Measurements from ENCODE around the gene XAF1. TPM values are rescaled to one million over a fixed set of nuclear protein-coding genes. Genes with fewer than 3 reads are reported as not detected.
A peak's percentile ranks its signal among the peaks of the same experiment; 100 is the strongest.

Gene XAF1
- total and polyA plus RNA-seq, 9 of the 15 experiments (the other 6 are each of a cell fraction or from before 2014, with no cell fraction given): 0.07 to 0.22 (median 0.11) TPM; not detected in 4

DNA sequence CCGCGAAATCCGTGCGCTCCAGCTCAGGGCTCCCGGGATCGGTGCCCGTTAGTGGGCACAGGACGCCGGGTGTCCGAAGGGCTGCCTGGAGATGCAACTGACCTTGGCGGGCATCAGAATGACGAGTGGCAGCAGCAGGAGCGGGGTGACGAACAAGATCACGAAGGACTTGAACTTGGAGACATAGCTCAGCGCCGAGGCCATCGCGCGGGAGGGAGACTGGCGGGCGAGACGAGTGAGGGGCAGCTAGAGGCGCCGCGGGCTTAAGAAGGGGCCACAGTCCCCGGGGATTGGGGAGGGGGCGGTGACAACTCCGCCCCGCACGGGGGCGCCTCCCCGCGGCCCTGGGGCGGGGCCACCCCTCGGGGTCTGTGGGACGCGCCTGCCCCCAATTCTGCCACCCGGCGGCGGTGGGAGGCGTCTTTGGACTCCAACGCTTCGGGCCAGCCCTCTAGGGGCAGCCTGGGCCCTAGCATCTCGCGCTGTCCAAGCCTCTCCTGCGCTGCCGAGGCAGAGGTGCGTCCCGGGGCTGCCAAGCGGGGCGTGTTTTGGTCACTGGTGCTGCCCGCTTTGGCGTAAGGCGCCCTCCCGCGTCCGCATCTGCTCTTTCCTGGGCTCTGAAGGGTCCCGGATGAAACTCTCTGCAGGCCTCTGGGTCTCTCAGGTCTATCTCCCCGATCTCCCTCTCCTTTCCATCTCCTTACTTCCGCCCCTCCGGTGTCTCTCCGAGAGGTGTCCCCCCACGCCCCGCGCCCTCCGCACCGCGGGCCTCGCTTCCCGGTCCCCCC, 42.5 kb upstream of the XAF1 start, which contains the start of gene SLC13A5:
SLC13A5 (minus strand) TSS at position 240 of the 788 bp plus-strand sequence; CDS start at position 204, 36 bp downstream.
- Histone ChIP-seq H3K36me3 (ENCODE audit: control insufficient read depth, insufficient read depth, low read length) (no peaks in the 10 kb centered on the region), H3K27ac (ENCODE audit: extremely low read depth, low read depth, low read length) (no peak within 1 kb of the TSS), H3K4me1 (replicated peaks in 1 of 2; ENCODE audit: control insufficient read depth in 2 of 2, insufficient read depth in 2 of 2, low read length in 2 of 2) (peaks cover 0 to 14% of the 10 kb centered on the region in 2 experiments; a peak in 2 of 5 replicates), H3K27me3 (ENCODE audit: control insufficient read depth in 2 of 2, insufficient read depth in 2 of 2, low read length in 2 of 2) (peaks cover 0 to 17% of the 10 kb centered on the region in 2 experiments; a peak in 2 of 5 replicates), H3K9me3 (replicated peaks; ENCODE audit: control insufficient read depth, insufficient read depth, low read depth, low read length) (no peaks in the 10 kb centered on the region), H4K20me1 (replicated peaks; ENCODE audit: control insufficient read depth, insufficient read depth, low read length) (no peaks in the 10 kb centered on the region), H3K9me1 (ENCODE audit: control insufficient read depth, insufficient read depth, low read length) (no peaks in the 10 kb centered on the region), H3K4me2 (ENCODE audit: insufficient read depth, low read length) (peak within 1 kb of the TSS; percentile 37), H3K79me2 (ENCODE audit: control insufficient read depth, insufficient read depth, low read length) (no peaks in the 10 kb centered on the region), H3K4me3 (no peak within 1 kb of the TSS), H3K9ac (ENCODE audit: insufficient read depth in 1 of 2, low read depth in 2 of 2, low read length in 2 of 2) (no peak within 1 kb of the TSS; a peak in 1 of 4 replicates), H2AFZ (ENCODE audit: low read depth, low read length) (no peak within 1 kb of the TSS)
- peak; percentile 91 for ATAC-seq
- no peak for TF ChIP-seq DACH1 (IDR thresholded peaks at IDR 0.05; ENCODE audit: partially characterized antibody)
- no peak for TF ChIP-seq JUND (IDR thresholded peaks at IDR 0.05; ENCODE audit: borderline replicate concordance, low read depth, low read length)
- TF ChIP-seq JUND (tag; IDR thresholded peaks at IDR 0.05; ENCODE audit: borderline replicate concordance, low read depth, low read length): no peak
- TF ChIP-seq, protein P1, sequence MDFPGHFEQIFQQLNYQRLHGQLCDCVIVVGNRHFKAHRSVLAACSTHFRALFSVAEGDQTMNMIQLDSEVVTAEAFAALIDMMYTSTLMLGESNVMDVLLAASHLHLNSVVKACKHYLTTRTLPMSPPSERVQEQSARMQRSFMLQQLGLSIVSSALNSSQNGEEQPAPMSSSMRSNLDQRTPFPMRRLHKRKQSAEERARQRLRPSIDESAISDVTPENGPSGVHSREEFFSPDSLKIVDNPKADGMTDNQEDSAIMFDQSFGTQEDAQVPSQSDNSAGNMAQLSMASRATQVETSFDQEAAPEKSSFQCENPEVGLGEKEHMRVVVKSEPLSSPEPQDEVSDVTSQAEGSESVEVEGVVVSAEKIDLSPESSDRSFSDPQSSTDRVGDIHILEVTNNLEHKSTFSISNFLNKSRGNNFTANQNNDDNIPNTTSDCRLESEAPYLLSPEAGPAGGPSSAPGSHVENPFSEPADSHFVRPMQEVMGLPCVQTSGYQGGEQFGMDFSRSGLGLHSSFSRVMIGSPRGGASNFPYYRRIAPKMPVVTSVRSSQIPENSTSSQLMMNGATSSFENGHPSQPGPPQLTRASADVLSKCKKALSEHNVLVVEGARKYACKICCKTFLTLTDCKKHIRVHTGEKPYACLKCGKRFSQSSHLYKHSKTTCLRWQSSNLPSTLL (IDR thresholded peaks at IDR 0.05): no peak
- TF ChIP-seq ZBTB7A (IDR thresholded peaks at IDR 0.05; ENCODE audit: borderline replicate concordance, control insufficient read depth, low read depth, low read length): peak; percentile 46; the same call in 1 of the 2 replicates
- no peak for TF ChIP-seq HDAC3 (IDR thresholded peaks at IDR 0.05; ENCODE audit: borderline replicate concordance, partially characterized antibody)
- TF ChIP-seq, protein P2, sequence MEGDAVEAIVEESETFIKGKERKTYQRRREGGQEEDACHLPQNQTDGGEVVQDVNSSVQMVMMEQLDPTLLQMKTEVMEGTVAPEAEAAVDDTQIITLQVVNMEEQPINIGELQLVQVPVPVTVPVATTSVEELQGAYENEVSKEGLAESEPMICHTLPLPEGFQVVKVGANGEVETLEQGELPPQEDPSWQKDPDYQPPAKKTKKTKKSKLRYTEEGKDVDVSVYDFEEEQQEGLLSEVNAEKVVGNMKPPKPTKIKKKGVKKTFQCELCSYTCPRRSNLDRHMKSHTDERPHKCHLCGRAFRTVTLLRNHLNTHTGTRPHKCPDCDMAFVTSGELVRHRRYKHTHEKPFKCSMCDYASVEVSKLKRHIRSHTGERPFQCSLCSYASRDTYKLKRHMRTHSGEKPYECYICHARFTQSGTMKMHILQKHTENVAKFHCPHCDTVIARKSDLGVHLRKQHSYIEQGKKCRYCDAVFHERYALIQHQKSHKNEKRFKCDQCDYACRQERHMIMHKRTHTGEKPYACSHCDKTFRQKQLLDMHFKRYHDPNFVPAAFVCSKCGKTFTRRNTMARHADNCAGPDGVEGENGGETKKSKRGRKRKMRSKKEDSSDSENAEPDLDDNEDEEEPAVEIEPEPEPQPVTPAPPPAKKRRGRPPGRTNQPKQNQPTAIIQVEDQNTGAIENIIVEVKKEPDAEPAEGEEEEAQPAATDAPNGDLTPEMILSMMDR (IDR thresholded peaks at IDR 0.05 in 2 of 3, conservative IDR thresholded peaks at IDR 0.05 in 1 of 3; ENCODE audit: insufficient read depth in 2 of 3, low read depth in 1 of 3, low read length in 3 of 3): peak; percentile 17 to 90 (median 44); a peak in 4 of 6 replicates
- TF ChIP-seq, protein P3, sequence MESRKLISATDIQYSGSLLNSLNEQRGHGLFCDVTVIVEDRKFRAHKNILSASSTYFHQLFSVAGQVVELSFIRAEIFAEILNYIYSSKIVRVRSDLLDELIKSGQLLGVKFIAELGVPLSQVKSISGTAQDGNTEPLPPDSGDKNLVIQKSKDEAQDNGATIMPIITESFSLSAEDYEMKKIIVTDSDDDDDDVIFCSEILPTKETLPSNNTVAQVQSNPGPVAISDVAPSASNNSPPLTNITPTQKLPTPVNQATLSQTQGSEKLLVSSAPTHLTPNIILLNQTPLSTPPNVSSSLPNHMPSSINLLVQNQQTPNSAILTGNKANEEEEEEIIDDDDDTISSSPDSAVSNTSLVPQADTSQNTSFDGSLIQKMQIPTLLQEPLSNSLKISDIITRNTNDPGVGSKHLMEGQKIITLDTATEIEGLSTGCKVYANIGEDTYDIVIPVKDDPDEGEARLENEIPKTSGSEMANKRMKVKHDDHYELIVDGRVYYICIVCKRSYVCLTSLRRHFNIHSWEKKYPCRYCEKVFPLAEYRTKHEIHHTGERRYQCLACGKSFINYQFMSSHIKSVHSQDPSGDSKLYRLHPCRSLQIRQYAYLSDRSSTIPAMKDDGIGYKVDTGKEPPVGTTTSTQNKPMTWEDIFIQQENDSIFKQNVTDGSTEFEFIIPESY (CRISPR knock-in tag; IDR thresholded peaks at IDR 0.05): no peak
- ChIA-PET CTCF (ENCODE audit: low intra/inter-chr PET ratio) (no interaction called here), POLR2A (interaction anchor here (0.8 kb wide), 1 partner anchor 15 kb away, joined by 3 read pairs; no protein-coding TSS in a partner anchor)
- no peak for FAIRE-seq
- BruUV-seq (replicated peaks): no TSS peak
- WGBS (ENCODE audit: insufficient coverage, low coverage, missing lambda C conversion rate): 18% methylated on average over 31 of the region's 71 CpGs
- intact Hi-C loops (cut with micrococcal nuclease): no loop called here
- in situ Hi-C loops (cut with MboI): no loop called here
- DNase-seq (ENCODE audit: extremely low read depth in 1 of 4, low spot score in 3 of 4): peak; percentile 22 to 59 (median 42)

Data from K562 (cell line).